Inflammatory macrophage treated with lipopolysaccharide for 4 hours (primary cell): ENCODE measurements around the gene PRIM2.
"Not testable (repeated sequence)": the region's sequence is repeated elsewhere in the genome, so short reads cannot be mapped to it uniquely, and the experiment has no call there.

Experiments used
- DNase-seq: peaks from one replicate; pipeline ENCODE4 v3.0.0-alpha.2; 2020

Gene PRIM2

DNA sequence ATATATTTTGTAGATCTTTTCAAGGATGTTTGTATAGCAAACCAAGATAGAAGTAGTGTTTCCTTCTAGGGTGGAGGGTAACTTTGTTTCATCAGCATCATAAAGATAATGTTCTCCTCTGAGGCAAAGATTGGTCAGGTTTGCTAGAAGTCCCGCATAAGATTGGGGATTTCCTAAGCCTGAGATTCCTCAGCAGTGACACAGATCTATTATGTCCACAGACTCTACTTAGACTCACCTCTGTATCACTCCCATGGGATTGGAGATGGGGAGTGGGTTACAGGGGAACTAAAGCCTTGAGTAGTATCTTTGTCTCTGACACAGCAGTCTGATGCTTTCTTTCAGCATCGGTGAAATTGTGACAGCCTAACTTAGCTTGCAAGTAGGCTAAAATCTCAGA is 341.1 kb downstream of the PRIM2 start:
- not testable (repeated sequence) for DNase-seq

DNA sequence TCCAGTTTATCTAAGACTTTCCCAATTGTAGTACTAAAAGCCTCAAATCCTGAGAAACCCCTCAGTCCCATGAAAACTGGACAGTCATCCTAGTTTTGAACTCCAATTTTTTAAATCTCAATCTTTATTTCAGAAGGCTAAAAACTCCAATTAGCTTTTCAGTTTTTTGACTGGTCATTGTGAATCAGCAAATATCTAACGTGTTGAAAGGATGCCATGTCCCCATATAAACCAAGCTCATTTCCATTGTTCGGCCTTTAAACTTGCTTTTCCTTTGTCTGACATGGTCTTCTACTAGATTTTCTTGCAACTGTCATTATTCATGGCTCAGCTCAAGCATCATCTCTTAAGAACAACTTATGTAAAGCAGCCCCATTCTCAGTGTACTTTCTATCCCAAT is 342.4 kb downstream of the PRIM2 start:
- not testable (repeated sequence) for DNase-seq

DNA sequence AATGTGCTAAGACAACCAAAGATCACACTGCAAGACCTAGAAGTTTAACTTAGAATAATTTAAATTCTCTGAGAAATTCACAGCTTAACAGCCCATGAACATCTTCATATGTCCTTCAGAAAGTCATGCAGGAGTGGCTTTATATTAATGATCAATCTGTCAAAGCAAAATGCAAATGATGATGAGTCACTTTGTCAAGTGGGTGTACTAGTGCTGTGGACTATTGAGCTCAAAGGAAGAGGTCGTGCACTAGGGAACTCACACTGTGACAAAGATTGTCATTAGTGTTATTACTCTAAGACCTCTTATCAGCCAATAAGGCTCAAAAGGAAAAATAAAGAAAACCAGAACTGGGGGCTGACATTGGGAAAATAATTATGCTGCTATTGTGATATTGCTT is 343.5 kb downstream of the PRIM2 start:
- DNase-seq = not testable (repeated sequence)

DNA sequence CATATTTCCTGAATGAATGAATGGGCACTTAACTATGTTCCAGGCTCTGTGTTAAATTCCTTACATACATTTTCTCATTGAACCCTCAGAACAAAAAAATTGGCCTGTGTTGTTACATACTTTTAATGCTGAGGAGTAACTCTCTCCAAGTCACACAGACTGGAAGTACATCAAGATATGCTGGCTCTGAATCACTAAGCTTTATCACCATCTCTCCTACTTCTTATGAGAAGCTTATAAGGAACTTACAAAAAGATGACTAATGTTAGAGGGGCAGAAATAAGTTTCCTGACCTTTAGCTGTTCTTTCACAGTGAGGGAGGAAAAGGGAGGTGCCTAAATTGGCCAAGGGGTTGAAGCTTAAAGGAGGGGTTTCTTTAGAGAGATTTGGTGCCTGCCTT is 350.7 kb downstream of the PRIM2 start:
- not testable (repeated sequence) for DNase-seq

DNA sequence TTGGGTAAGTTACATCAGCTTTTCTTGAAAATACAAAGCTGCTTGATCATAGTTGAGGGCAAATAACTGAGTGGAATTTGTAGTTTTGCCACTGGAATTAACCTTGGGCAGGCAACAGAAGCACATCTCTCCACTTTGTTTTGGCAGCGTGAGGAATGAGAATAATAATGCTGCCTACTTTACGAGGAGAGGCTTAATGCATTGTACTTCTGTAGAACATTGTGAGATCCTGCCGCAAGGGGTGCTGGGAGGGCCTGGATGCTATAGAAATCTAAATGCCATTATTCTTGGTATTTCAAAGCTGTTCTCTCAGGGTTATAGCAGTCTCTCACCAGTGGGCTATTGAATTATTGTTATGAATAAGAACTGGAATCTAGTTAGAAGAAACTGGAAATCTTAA is 353.8 kb downstream of the PRIM2 start:
- DNase-seq = not testable (repeated sequence)

DNA sequence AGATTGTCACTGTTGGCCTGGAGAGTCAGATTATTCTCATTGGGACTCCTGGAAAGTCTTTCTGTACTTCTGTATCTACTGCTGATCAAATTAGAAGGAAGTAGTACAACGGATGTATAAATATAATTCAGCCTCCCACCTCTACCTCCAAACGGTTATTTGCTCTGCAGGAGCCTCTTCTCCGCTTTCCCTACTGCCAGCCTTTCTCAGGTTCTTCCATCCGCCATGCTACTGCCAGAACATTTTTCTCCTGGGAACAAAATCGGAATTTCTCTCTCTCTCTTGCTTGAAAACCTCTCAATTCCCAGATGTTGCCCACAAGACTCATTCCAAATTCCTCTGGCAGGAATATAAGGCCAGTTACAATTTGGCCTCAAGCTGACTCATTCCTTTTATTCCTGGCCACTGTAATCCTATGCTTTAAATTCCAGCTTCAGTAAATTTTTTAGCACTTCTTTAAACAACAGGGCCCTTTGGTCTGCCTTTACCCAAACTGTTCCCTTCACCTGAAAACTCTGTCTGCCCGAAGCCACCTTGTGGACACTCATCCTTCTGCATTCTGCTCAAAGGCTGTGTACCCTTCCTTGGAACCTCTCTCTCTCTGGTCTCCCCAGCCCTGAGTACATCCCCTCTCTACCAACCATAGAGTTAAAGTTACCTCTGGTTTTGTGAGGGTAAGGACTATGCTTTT is 354.7 kb downstream of the PRIM2 start:
- DNase-seq = not testable (repeated sequence)

DNA sequence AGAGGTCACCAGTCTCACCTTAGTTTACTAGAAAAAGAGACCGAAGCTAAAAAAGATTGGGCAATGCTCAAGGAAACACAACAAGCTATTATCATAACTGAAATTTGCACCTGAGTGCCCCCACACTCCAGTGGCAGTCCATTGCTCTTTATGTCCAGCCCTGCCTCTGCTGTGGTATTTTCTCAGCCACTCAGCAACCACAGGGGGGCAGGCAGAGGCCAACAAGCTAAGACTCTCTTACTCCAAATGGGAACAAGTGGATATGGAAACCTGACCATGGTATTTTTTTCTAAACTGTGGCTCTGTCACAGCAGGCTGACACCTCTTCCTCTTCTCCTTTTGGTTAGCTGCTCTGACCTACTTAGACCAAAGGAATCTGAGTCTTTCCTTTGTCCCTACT is 355.9 kb downstream of the PRIM2 start:
- DNase-seq = not testable (repeated sequence)

DNA sequence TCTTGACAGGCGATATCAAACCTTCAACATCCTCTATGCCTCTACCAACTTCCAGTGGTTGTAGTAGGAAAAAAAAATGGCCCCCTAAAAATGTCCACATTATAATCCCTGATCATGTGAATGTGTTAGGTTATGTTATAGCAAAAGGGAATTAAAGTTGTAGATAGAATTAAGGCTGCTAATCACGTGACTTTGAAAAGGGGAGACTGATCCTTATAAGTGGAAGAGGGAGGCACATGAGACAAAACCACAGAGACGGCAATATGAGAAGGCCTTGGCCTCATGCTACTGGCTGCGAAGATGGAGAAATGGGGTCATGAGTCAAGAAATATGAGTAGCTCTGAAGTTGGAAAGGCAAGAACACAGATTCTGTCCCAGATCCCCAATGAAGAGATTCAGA is 358.0 kb downstream of the PRIM2 start:
- DNase-seq = not testable (repeated sequence)

DNA sequence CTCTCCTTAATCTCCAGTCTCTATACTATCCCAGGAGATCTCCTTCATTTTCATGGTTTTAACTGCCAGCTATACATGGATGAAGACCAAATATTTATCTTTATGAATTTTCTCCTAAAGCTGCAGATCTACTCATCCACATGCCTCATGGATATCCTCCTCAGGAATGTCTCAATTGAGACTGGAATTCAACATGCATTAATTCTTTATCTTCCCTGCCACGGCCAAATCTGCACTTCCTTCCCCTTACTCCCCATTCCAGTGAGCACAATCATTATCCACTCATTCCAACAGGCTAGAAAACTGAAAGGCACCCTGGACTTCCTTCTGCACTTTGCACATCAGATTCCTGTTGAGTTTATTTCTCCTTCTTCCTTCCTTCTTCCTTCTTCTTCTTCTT is 379.0 kb downstream of the PRIM2 start:
- DNase-seq = not testable (repeated sequence)
